WI38 (cell line): ENCODE measurements around the gene RBFOX2.

Experiments used
- H3K4me3 ChIP-seq: 2 replicates; pipeline ENCODE4 v1.5.1; 2011; ENCODE audit warnings: low read depth, mild to moderate bottlenecking, control low read depth, low read length
- CTCF ChIP-seq: IDR thresholded peaks from 2 replicates; pipeline ENCODE4 v1.5.1; 2012; ENCODE audit warnings: low read depth, mild to moderate bottlenecking, control low read depth, low read length

RBFOX2 gene

GRCh38 chr22:35985371-35985770 is 43.3 kb downstream of the RBFOX2 start:
- H3K4me3 ChIP-seq, result no peak overlapping the region
- no peak for TF ChIP-seq CTCF

GRCh38 chr22:35984183-35985175 is 44.1 kb downstream of the RBFOX2 start:
- no peak for TF ChIP-seq CTCF
- H3K4me3 ChIP-seq, result no peak overlapping the region

- TF ChIP-seq CTCF, result no peak
These were observed 46.7 kb downstream of the RBFOX2 start for GRCh38 chr22:35981900-35982299.

GRCh38 chr22:35978889-35979288 is 49.7 kb downstream of the RBFOX2 start:
- TF ChIP-seq CTCF, result no peak
- no peak overlapping the region for H3K4me3 ChIP-seq

More at GRCh38 chr22:35981900-35982299, 46.7 kb downstream of the RBFOX2 start:
- H3K4me3 ChIP-seq, result no peak overlapping the region

- H3K4me3 ChIP-seq, result no peak overlapping the region
- no peak for TF ChIP-seq CTCF
These were observed 50.4 kb downstream of the RBFOX2 start for GRCh38 chr22:35978201-35978600.

- no peak for TF ChIP-seq CTCF
- no peak overlapping the region for H3K4me3 ChIP-seq
These were observed 51.5 kb downstream of the RBFOX2 start for GRCh38 chr22:35977136-35977535.

- no peak for TF ChIP-seq CTCF
- H3K4me3 ChIP-seq, result no peak overlapping the region
These were observed 55.2 kb downstream of the RBFOX2 start for GRCh38 chr22:35973388-35973787.
